ENCODE results near the gene GNAO1.

The GNAO1 gene

DNA sequence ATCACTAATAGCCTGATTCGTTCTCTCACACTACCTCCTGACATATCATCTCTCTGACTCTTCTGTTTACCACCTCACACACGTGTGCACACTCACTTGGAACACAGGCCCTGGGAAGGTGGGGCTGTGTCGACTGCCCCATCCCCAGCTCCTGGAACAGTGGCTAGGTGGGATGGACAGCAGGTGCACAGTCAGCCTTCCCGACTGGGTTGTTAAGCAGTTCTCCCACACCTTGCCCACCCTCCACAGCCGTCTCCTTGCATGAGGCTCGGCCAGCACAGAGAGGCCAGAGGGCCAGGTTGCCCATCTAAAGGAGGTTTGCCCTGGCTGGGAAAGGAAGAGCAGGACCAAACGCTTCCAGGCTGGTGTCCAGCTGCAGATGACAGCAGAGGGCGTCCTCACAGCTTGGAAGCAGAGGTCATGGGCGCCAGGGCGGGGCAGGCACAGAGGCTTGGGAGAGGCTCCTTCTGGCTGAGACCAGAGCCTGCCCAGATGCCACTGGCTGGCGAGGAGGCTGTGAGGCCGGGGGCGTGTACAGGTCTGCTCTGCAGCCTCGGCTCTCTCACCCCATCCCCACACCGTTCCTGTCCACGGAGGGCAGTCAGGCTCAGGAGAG lies 141.3 kb downstream of the GNAO1 start:
- Histone ChIP-seq H3K9ac (ENCODE audit: low read depth, low read length) (no peak overlapping the region), H3K4me1 (ENCODE audit: control insufficient read depth, insufficient read depth, low read length) (no peaks in the 10 kb centered on the region), H3K9me3 (ENCODE audit: control insufficient read depth, insufficient read depth, low read length) (no peaks in the 10 kb centered on the region), H3K27ac (ENCODE audit: low read depth, low read length) (no peak overlapping the region), H3K36me3 (ENCODE audit: control insufficient read depth, insufficient read depth, low read length) (no peaks in the 10 kb centered on the region), H3K27me3 (ENCODE audit: control insufficient read depth, insufficient read depth, low read length) (no peaks in the 10 kb centered on the region), H3K4me3 (ENCODE audit: low read depth, low read length) (no peak overlapping the region)

GRCh38 chr16:56334761-56335160 lies 143.5 kb downstream of the GNAO1 start:
- H3K27me3 ChIP-seq (ENCODE audit: control insufficient read depth, insufficient read depth, low read length): no peaks in the 10 kb centered on the region
- no peaks in the 10 kb centered on the region for H3K4me1 ChIP-seq (ENCODE audit: control insufficient read depth, insufficient read depth, low read length)
- H3K9me3 ChIP-seq (ENCODE audit: control insufficient read depth, insufficient read depth, low read length): no peaks in the 10 kb centered on the region
- no peak overlapping the region for H3K27ac ChIP-seq (ENCODE audit: low read depth, low read length)
- H3K4me3 ChIP-seq (ENCODE audit: low read depth, low read length): no peak overlapping the region
- H3K36me3 ChIP-seq (ENCODE audit: control insufficient read depth, insufficient read depth, low read length): no peaks in the 10 kb centered on the region
- no peak overlapping the region for H3K9ac ChIP-seq (ENCODE audit: low read depth, low read length)

- H3K4me3 ChIP-seq (ENCODE audit: low read depth, low read length): no peak overlapping the region
- no peak overlapping the region for H3K27ac ChIP-seq (ENCODE audit: low read depth, low read length)
- no peaks in the 10 kb centered on the region for H3K36me3 ChIP-seq (ENCODE audit: control insufficient read depth, insufficient read depth, low read length)
- H3K4me1 ChIP-seq (ENCODE audit: control insufficient read depth, insufficient read depth, low read length): no peaks in the 10 kb centered on the region
- no peaks in the 10 kb centered on the region for H3K27me3 ChIP-seq (ENCODE audit: control insufficient read depth, insufficient read depth, low read length)
- no peak overlapping the region for H3K9ac ChIP-seq (ENCODE audit: low read depth, low read length)
- no peaks in the 10 kb centered on the region for H3K9me3 ChIP-seq (ENCODE audit: control insufficient read depth, insufficient read depth, low read length)
These were observed 144.9 kb downstream of the GNAO1 start for GRCh38 chr16:56336071-56336688.

GRCh38 chr16:56336711-56337110 lies 145.4 kb downstream of the GNAO1 start:
- H3K36me3 ChIP-seq (ENCODE audit: control insufficient read depth, insufficient read depth, low read length): no peaks in the 10 kb centered on the region

DNA sequence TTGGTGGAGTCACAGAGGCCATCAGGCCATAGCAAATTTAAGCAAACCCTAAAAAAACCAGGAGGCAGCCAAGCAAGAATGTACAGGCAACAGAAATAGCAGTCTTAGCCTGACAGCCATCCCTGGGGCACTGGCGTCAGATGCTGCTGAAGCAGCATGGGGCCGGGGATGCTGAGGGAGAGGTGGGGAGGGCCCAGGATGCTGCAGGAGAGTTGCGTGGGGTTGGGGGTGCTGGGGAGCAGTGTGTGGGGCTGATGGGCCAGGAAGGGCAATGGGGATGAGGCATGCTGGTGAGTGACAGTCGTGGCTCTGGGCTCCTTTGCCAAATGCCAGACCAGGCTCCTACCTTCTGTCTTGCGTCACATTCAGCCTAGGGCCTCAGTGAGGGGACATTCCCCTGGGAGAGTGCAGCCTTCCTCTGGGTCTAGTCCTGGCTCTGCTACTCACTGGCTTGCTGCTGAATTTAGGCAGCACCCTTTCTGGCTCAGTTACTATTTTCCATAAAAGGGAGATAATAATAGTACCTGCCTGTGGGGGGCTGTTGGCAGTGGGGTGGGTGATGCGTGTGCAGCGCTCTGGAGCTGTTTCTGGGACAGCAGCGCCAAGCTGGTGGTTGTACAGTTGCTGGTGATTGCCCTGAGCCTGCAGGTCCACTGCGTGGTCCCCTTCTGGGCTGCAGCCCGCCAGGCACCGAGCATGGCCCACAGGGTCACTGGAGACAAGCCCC lies 146.0 kb downstream of the GNAO1 start:
- Histone ChIP-seq H3K9me3 (ENCODE audit: control insufficient read depth, insufficient read depth, low read length) (no peaks in the 10 kb centered on the region), H3K27ac (ENCODE audit: low read depth, low read length) (no peak overlapping the region), H3K4me3 (ENCODE audit: low read depth, low read length) (no peak overlapping the region), H3K9ac (ENCODE audit: low read depth, low read length) (no peak overlapping the region), H3K4me1 (ENCODE audit: control insufficient read depth, insufficient read depth, low read length) (no peaks in the 10 kb centered on the region), H3K36me3 (ENCODE audit: control insufficient read depth, insufficient read depth, low read length) (no peaks in the 10 kb centered on the region; the same call in 1 of the 2 replicates), H3K27me3 (ENCODE audit: control insufficient read depth, insufficient read depth, low read length) (no peaks in the 10 kb centered on the region)

More at GRCh38 chr16:56336711-56337110, 145.4 kb downstream of the GNAO1 start:
- Histone ChIP-seq H3K4me1 (ENCODE audit: control insufficient read depth, insufficient read depth, low read length) (no peaks in the 10 kb centered on the region), H3K4me3 (ENCODE audit: low read depth, low read length) (no peak overlapping the region), H3K9ac (ENCODE audit: low read depth, low read length) (no peak overlapping the region), H3K9me3 (ENCODE audit: control insufficient read depth, insufficient read depth, low read length) (no peaks in the 10 kb centered on the region), H3K27me3 (ENCODE audit: control insufficient read depth, insufficient read depth, low read length) (no peaks in the 10 kb centered on the region), H3K27ac (ENCODE audit: low read depth, low read length) (no peak overlapping the region)

GRCh38 chr16:56337858-56338325 lies 146.6 kb downstream of the GNAO1 start:
- no peaks in the 10 kb centered on the region; the same call in 1 of the 2 replicates for H3K36me3 ChIP-seq (ENCODE audit: control insufficient read depth, insufficient read depth, low read length)
- H3K27ac ChIP-seq (ENCODE audit: low read depth, low read length): no peak overlapping the region
- no peak overlapping the region for H3K4me3 ChIP-seq (ENCODE audit: low read depth, low read length)
- H3K27me3 ChIP-seq (ENCODE audit: control insufficient read depth, insufficient read depth, low read length): no peaks in the 10 kb centered on the region
- no peaks in the 10 kb centered on the region for H3K9me3 ChIP-seq (ENCODE audit: control insufficient read depth, insufficient read depth, low read length)
- H3K4me1 ChIP-seq (ENCODE audit: control insufficient read depth, insufficient read depth, low read length): no peaks in the 10 kb centered on the region
- no peak overlapping the region for H3K9ac ChIP-seq (ENCODE audit: low read depth, low read length)

- no peaks in the 10 kb centered on the region for H3K9me3 ChIP-seq (ENCODE audit: control insufficient read depth, insufficient read depth, low read length)
- no peak overlapping the region for H3K4me3 ChIP-seq (ENCODE audit: low read depth, low read length)
- H3K27ac ChIP-seq (ENCODE audit: low read depth, low read length): no peak overlapping the region
- no peaks in the 10 kb centered on the region for H3K27me3 ChIP-seq (ENCODE audit: control insufficient read depth, insufficient read depth, low read length)
- no peak overlapping the region for H3K9ac ChIP-seq (ENCODE audit: low read depth, low read length)
- no peaks in the 10 kb centered on the region for H3K4me1 ChIP-seq (ENCODE audit: control insufficient read depth, insufficient read depth, low read length)
- no peaks in the 10 kb centered on the region; the same call in 1 of the 2 replicates for H3K36me3 ChIP-seq (ENCODE audit: control insufficient read depth, insufficient read depth, low read length)
These were observed 147.5 kb downstream of the GNAO1 start for GRCh38 chr16:56338566-56339318.

DNA sequence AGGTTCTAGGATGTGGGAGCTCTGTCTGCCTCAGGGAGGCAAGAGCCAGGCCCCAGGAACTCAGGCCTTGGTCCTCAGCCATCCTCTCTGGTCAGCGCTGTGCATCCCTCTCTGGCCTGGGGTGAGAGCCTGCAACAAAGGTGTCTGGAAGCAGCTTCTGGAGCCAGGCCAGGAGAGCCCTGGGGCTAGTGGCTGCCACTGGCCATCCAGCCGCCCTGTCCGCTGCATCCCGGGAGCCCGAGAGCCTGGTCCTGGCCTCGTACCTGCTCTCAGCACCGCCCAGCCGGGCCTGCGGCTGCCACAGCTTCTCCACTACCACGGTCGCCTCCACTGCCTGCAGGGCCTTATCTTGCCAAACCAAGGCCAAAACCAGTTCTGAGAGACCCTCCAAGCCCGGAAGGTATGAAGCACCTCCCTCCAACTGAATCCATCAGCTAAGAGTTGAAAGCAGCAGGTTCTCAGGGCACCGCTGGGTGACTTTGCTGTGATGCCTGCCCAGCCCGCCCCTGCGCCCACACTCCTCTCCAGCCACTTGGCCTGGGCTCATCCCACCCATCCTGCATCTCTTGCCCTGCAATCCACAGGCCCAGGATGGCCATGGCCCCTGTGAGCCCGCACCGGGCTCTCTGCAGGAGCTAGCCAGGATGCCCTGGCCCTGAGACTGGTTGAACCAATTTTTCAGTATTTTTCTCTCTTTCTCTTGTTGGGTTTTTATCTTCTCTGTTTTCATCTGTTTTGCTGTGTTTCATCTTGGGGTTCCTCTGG lies 148.3 kb downstream of the GNAO1 start:
- Histone ChIP-seq H3K36me3 (ENCODE audit: control insufficient read depth, insufficient read depth, low read length) (no peaks in the 10 kb centered on the region; the same call in 1 of the 2 replicates), H3K4me1 (ENCODE audit: control insufficient read depth, insufficient read depth, low read length) (no peaks in the 10 kb centered on the region)

DNA sequence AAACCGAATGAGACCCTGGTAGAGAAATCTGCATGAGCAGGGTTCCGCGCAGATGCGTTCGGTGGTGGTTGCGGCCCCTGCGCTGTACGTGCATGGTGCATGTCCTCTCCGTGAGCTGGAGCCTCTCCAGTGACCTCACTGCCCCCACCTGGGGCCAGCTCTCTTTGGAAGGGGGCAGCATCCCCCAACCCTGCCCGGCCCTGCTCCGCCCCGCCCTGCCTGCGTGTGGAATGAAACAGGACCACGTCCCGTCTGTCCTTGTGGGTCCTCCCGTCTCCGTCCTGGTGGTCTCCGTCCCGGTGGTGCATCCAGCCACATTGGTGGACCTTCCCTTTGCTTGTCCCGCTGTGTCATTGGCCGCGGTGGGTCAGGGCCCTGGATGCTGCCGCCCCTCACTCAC lies 149.1 kb downstream of the GNAO1 start:
- no peak overlapping the region for H3K4me3 ChIP-seq (ENCODE audit: low read depth, low read length)
- H3K27me3 ChIP-seq (ENCODE audit: control insufficient read depth, insufficient read depth, low read length): no peaks in the 10 kb centered on the region
- H3K36me3 ChIP-seq (ENCODE audit: control insufficient read depth, insufficient read depth, low read length): no peaks in the 10 kb centered on the region; the same call in 1 of the 2 replicates
- no peak overlapping the region for H3K9ac ChIP-seq (ENCODE audit: low read depth, low read length)
- no peak overlapping the region for H3K27ac ChIP-seq (ENCODE audit: low read depth, low read length)
- no peaks in the 10 kb centered on the region for H3K9me3 ChIP-seq (ENCODE audit: control insufficient read depth, insufficient read depth, low read length)
- H3K4me1 ChIP-seq (ENCODE audit: control insufficient read depth, insufficient read depth, low read length): no peaks in the 10 kb centered on the region

More for the DNA sequence above, 148.3 kb downstream of the GNAO1 start:
- H3K27ac ChIP-seq (ENCODE audit: low read depth, low read length): no peak overlapping the region
- no peaks in the 10 kb centered on the region for H3K27me3 ChIP-seq (ENCODE audit: control insufficient read depth, insufficient read depth, low read length)
- no peak overlapping the region for H3K9ac ChIP-seq (ENCODE audit: low read depth, low read length)
- no peak overlapping the region for H3K4me3 ChIP-seq (ENCODE audit: low read depth, low read length)
- H3K9me3 ChIP-seq (ENCODE audit: control insufficient read depth, insufficient read depth, low read length): no peaks in the 10 kb centered on the region

DNA sequence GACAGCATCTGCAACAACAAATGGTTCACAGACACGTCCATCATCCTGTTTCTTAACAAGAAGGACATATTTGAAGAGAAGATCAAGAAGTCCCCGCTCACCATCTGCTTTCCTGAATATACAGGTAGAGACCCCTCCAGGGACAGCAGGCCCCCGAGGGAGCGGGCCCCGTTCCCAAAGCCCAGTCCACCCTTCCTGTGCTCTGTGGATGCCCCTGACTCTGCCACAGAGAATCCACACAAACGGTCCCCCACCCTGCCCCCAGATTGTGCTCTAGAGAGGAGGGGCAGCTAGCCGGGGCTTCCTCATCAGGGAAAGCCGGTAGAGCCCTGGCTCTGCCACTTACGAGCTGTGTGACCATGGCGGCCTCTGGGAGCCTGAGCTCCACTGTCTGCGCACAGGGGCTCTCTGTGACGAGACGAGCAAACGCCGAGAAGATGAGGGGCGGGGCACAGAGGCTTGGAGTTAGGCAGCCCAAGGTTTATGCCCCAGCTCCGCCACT lies 149.6 kb downstream of the GNAO1 start:
- Histone ChIP-seq H3K36me3 (ENCODE audit: control insufficient read depth, insufficient read depth, low read length) (no peaks in the 10 kb centered on the region; the same call in 1 of the 2 replicates), H3K9me3 (ENCODE audit: control insufficient read depth, insufficient read depth, low read length) (no peaks in the 10 kb centered on the region), H3K4me3 (ENCODE audit: low read depth, low read length) (no peak overlapping the region), H3K4me1 (ENCODE audit: control insufficient read depth, insufficient read depth, low read length) (no peaks in the 10 kb centered on the region), H3K27me3 (ENCODE audit: control insufficient read depth, insufficient read depth, low read length) (no peaks in the 10 kb centered on the region), H3K9ac (ENCODE audit: low read depth, low read length) (no peak overlapping the region), H3K27ac (ENCODE audit: low read depth, low read length) (no peak overlapping the region)
